OCI-LY7 (cell line): Measurements from ENCODE around the gene SLAMF6.

Experiments
- EZH2phosphoT487 ChIP-seq: fragments of 200-600 bp; sonication (generic); IDR thresholded peaks from 2 replicates; pipeline ENCODE4 v1.6.1; 2018; ENCODE audit warnings: low read depth, borderline replicate concordance, mild to moderate bottlenecking, mixed run types, antibody characterized with exemption, low read length, moderate library complexity, mixed read lengths
- TF ChIP-seq, protein P1 (sequence below): fragments of 200-600 bp; sonication (generic); conservative IDR thresholded peaks from 2 replicates; pipeline ENCODE4 v1.5.1; 2014; ENCODE audit warnings: mild to moderate bottlenecking, antibody characterized with exemption, low read length, moderate library complexity, mixed read lengths

GRCh38 chr1:160548183-160548582, 25.1 kb upstream of the SLAMF6 start:
- TF ChIP-seq EZH2phosphoT487 = no peak
- TF ChIP-seq, protein P1, sequence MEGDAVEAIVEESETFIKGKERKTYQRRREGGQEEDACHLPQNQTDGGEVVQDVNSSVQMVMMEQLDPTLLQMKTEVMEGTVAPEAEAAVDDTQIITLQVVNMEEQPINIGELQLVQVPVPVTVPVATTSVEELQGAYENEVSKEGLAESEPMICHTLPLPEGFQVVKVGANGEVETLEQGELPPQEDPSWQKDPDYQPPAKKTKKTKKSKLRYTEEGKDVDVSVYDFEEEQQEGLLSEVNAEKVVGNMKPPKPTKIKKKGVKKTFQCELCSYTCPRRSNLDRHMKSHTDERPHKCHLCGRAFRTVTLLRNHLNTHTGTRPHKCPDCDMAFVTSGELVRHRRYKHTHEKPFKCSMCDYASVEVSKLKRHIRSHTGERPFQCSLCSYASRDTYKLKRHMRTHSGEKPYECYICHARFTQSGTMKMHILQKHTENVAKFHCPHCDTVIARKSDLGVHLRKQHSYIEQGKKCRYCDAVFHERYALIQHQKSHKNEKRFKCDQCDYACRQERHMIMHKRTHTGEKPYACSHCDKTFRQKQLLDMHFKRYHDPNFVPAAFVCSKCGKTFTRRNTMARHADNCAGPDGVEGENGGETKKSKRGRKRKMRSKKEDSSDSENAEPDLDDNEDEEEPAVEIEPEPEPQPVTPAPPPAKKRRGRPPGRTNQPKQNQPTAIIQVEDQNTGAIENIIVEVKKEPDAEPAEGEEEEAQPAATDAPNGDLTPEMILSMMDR = no peak
